GM10266 (cell line): ENCODE results near the gene RIF1.

Experiments
- DNase-seq: peaks from one replicate; pipeline ENCODE4 v3.0.0; 2012; ENCODE audit errors: extremely low spot score
- TF ChIP-seq, protein P1 (sequence below): IDR thresholded peaks from 2 replicates; pipeline ENCODE4 v1.5.1; 2012; ENCODE audit warnings: mild to moderate bottlenecking, low read depth; ENCODE audit not compliant: control insufficient read depth, insufficient read depth; ENCODE audit errors: missing control alignments

The RIF1 gene

DNA sequence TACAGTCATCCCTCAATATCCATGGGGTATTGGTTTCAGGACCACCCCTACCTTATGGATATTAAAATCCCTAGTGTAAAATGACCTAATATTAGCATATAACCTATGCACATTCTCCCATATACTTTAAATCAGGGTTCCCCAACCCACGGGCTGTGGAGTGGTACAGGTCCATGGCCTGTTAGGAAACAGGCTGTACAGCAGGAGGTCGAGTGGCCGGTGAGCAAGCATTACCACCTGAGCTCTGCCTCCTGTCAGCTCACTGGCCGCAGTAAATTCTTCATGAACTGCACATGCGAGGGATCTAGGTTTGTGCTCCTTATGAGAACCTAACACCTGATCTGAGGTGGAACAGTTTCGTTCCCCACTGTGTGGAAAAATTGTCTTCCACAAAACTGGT is 73.8 kb downstream of the RIF1 start:
- TF ChIP-seq, protein P1, sequence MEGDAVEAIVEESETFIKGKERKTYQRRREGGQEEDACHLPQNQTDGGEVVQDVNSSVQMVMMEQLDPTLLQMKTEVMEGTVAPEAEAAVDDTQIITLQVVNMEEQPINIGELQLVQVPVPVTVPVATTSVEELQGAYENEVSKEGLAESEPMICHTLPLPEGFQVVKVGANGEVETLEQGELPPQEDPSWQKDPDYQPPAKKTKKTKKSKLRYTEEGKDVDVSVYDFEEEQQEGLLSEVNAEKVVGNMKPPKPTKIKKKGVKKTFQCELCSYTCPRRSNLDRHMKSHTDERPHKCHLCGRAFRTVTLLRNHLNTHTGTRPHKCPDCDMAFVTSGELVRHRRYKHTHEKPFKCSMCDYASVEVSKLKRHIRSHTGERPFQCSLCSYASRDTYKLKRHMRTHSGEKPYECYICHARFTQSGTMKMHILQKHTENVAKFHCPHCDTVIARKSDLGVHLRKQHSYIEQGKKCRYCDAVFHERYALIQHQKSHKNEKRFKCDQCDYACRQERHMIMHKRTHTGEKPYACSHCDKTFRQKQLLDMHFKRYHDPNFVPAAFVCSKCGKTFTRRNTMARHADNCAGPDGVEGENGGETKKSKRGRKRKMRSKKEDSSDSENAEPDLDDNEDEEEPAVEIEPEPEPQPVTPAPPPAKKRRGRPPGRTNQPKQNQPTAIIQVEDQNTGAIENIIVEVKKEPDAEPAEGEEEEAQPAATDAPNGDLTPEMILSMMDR, result no peak
- no peak for DNase-seq

DNA sequence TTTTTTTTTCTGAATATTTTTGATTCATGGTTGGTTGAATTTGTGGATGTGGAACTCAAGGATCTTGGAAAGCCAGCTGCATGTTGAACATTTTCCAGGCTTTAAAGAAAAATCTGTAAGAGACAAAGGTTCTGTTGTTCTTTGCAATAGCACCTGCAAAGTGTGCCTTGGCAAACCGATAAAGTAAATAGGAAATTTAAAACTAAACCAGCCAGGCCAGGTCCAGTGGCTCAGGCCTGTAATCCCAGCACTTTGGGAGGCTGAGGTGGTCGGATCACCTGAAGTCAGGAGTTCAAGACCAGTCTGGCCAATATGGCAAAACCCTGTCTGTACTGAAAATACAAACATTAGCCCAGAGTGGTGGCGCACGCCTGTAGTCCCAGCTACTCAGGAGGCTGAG is 74.4 kb downstream of the RIF1 start:
- TF ChIP-seq, protein P1, result no peak
- no peak for DNase-seq

DNA sequence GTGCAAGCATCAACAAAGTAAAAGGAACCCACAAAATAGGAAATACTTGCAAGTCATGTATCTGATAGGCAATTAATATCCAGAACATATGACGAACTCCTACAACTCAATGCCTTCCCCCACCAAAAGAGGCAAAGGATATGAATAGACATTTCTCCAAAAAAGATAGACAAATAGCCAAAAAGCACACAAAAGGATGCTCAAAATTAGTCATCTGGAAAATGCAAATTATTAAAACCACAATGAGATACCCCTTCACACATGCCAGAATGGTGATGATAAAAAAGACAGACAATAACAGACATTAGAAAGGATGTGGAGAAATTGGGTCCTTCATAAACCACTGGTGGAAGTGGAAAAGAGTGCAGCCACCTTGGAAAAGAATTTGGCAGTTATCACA is 76.4 kb downstream of the RIF1 start:
- no peak for DNase-seq
- TF ChIP-seq, protein P1, result no peak

DNA sequence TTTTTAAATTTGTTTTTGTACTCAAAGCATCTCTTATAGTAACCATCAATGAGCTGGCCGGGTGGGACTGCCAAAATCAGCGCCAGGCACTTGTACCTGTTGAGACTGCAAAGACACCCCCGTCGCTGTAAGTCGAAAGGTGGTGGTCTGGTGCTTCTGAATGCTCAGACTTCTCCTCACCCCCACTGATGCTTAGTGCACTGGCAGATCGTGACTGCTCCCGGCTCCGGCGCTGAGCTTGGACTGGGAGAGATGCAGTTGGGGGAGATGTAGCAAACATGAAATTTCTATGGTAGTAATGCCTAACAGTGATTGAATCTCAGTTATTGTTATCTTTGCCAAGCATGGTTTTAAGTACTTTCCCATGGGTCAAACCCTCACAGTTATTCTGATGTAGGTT is 80.6 kb downstream of the RIF1 start:
- TF ChIP-seq, protein P1, result no peak
- DNase-seq, result no peak

DNA sequence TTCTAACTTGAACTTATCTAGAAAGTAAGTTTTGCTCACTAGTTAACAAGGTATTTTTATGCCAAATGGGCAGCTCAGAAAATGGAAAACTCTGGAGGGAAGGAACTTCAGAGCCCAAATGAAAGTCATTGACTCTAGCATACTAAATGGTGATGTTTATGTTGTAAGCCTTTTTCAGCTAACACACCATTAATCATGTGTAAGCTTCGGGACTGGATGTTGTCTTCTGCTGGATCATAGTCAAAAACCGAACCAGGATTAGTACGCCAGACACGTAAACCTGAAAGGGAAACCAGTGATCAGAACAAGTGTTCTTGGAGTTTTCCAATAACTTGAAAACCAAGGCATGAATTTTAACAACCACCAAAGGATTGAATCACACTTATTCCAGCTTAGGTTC is 81.8 kb downstream of the RIF1 start:
- TF ChIP-seq, protein P1, result no peak
- no peak for DNase-seq

DNA sequence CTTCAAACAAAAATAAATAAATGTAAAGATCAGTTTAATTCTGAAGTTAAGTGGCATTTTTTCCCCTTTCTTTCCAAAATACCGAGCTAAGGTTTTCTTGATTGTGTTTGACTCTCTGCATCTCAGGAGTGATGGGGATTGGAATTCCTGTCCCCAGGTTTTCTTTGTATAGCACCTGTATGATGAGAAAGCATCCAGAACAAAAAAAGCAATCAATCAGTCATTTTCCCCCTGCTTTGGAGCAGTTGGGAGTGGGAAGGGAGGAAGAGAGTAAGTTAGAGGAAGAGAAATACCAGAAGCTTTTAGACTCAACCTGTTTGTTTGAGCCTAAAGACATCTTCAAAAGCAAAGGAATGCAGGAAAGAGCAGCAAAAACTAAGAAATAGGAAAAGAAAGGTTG is 88.5 kb downstream of the RIF1 start:
- no peak for DNase-seq
- TF ChIP-seq, protein P1, result no peak

DNA sequence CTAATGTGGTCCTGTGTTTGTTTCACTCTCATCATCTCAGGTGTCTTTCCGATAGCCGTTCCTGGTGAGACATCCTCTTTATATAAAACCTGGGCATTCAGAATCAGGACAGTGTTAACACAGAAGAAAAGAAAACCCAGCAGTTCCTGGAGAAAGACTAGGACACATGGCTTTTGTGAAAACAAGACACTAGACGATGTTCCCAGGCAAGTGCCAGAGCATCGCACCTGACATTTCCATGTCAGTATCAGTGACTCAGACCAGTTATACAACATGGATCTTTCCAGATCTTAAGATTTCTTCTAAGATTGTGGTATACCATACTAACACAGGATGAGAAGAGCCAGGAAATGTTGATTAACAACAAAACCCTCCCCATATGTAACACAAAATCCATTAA is 96.5 kb downstream of the RIF1 start:
- TF ChIP-seq, protein P1, result no peak
- no peak for DNase-seq
